ENCODE measurements around the gene SCAMP1.

The SCAMP1 gene

DNA sequence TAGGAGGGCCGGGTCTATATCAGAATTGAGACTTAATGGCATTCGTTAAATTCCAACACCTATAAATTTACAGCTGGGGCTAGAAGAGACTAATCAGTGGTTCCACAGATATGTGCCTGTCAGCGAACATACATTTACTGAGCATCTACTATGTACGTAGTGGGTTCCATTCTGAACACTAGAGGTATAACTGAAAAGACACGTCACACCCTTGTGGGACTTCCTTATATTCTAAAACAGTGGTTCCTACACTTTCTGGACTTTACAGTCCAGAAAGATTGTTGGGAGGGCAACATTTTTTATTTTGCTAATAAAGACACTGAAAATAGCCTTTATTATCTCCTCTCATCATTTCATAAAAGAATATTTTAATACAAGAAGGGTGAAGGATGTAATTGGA, 140.5 kb downstream of the SCAMP1 start:
- no peaks in the 10 kb centered on the region for H3K9me3 ChIP-seq (ENCODE audit: insufficient read depth, low read depth, low read length)
- H3K27me3 ChIP-seq (ENCODE audit: insufficient read depth, low read length) = no peaks in the 10 kb centered on the region
- peaks cover 37% of the 10 kb centered on the region for H3K4me1 ChIP-seq (ENCODE audit: insufficient read depth, low read length)
- no peak overlapping the region for H3K27ac ChIP-seq (ENCODE audit: low read length)
- no peak overlapping the region for H3K4me3 ChIP-seq (ENCODE audit: low read length)
- H3K9ac ChIP-seq (ENCODE audit: low read depth, low read length) = no peak overlapping the region
- H3K36me3 ChIP-seq (ENCODE audit: insufficient read depth, low read depth, low read length) = no peaks in the 10 kb centered on the region

DNA sequence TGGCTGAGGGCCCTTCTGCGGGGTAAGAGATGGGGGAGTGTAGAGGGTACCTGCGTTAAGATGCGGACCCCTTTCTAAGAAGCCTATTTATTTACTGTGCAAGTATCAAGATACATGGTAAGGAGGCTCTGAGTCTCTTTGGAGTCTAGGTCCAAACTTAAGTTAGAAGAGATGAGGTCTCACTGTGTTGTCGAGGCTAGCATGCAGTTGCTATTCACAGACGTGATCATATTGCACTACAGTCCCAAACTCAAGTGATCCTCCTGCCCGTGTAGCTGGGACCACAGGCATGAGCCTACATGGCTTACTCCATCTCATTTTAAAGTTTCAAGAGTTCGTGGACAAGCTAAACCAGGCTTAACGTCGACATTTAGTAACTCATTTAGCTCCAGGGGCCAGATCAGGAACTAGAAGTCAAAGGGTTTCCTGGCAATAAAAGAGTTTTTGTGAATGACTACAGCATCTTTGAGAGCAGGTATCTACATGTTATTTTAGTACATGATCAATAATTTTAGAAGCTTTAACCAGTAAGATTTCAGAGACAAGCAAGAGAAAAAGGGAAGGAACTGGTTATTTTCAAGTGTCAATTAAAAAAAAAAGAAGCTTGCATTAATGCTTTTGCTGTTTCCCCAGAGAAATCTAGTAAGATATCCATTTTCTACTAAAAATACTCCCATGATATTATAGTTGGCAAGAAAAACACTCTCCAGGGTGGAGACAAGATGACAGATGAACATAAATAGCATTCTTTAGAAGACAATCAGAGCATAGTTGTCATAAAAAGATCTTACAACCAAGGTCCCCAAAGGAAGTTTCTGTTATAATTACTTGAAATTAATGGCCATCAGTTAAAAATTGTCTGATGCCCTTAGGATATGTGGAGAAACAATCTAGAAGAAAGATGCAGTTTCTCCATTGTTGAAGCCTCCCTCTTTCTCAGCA, 141.3 kb downstream of the SCAMP1 start:
- Histone ChIP-seq H3K9me3 (ENCODE audit: insufficient read depth, low read depth, low read length) (no peaks in the 10 kb centered on the region), H3K4me3 (ENCODE audit: low read length) (no peak overlapping the region), H3K27ac (ENCODE audit: low read length) (no peak overlapping the region), H3K36me3 (ENCODE audit: insufficient read depth, low read depth, low read length) (no peaks in the 10 kb centered on the region), H3K4me1 (ENCODE audit: insufficient read depth, low read length) (peaks cover 30% of the 10 kb centered on the region), H3K27me3 (ENCODE audit: insufficient read depth, low read length) (no peaks in the 10 kb centered on the region), H3K9ac (ENCODE audit: low read depth, low read length) (no peak overlapping the region)

DNA sequence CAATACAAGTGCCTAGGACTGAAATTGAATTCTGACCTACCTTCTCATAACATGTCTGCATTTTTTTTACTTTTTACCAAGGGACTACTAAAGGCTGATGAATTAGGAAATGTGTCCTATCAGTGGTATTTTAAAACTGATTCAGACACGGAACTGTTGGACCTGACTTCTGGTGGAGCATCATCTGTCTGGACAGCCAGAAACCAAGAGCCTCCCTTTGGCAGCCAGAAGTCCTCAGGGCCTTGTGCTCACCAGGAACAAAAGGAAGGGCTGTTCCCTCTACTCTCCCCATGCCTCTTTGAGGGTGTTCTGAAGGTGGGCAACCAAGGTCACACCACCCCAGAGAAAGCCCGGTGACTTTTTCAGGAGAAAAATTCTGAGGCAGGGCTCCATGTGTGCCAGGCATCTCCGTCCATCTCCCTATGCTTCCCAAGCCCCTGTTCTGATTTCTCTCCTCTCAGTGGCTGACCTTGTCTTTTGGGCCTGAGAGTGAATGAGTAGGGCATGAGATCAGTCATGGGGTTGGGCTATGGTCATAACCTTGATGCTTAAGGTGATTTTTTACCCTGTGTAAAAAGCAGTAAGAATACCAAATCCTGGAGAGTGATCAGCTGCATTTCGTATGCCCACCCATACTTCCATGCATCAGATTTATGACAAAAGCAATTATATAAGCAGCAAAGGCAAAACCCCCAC, 143.7 kb downstream of the SCAMP1 start:
- Histone ChIP-seq H3K4me3 (ENCODE audit: low read length) (no peak overlapping the region), H3K4me1 (ENCODE audit: insufficient read depth, low read length) (peaks cover 29% of the 10 kb centered on the region), H3K9me3 (ENCODE audit: insufficient read depth, low read depth, low read length) (no peaks in the 10 kb centered on the region), H3K9ac (ENCODE audit: low read depth, low read length) (no peak overlapping the region), H3K27ac (ENCODE audit: low read length) (no peak overlapping the region), H3K36me3 (ENCODE audit: insufficient read depth, low read depth, low read length) (no peaks in the 10 kb centered on the region), H3K27me3 (ENCODE audit: insufficient read depth, low read length) (no peaks in the 10 kb centered on the region)

DNA sequence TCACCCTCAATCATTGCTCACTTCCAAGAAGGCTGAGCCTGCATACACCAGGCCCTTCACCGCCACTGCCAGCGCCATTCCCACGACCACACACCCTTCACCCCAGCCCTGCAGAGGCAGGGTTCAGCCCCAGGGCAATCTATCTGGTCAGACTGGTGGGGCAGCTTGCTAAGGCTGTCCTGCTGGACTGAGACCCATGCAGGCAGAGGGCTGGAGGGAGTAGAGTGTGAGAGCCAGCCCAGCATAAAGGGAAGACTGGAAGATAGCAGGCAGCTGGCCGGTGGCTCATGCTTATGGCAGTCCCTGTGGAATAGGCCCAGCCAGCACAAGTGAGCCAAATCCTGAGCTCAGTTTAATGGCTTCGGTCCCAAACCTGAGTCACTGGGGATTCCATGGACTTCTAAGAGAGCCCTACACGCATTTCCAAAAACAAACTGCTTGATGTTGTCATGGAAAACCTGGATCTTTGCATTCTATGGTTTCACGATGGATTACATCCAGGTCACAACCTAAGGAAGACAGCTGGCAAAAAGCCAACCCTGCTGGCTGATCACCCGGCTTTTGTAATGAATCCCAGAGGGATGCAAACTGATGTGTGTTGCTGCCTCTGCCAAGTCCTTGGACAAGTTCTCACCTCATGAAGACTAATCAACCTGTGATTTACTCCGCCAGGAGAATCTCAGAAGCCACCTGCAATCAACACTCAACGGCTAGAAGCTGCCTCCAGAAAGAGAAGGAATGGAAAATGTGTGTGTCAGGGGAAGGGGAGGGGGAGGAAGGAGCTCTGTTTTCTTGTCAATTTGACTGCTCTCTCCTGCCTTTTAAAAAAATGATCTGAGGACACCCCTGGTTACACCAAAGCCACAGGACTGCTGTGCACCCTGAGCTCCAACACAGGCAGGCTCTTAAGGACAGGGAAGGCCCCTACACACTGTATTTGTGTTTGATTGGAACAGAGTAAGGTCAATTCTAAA, 144.6 kb downstream of the SCAMP1 start:
- Histone ChIP-seq H3K9ac (ENCODE audit: low read depth, low read length) (no peak overlapping the region), H3K27ac (ENCODE audit: low read length) (no peak overlapping the region), H3K36me3 (ENCODE audit: insufficient read depth, low read depth, low read length) (no peaks in the 10 kb centered on the region), H3K4me1 (ENCODE audit: insufficient read depth, low read length) (peaks cover 30% of the 10 kb centered on the region), H3K9me3 (ENCODE audit: insufficient read depth, low read depth, low read length) (no peaks in the 10 kb centered on the region), H3K27me3 (ENCODE audit: insufficient read depth, low read length) (no peaks in the 10 kb centered on the region), H3K4me3 (ENCODE audit: low read length) (no peak overlapping the region; the same call in 1 of the 2 replicates)

DNA sequence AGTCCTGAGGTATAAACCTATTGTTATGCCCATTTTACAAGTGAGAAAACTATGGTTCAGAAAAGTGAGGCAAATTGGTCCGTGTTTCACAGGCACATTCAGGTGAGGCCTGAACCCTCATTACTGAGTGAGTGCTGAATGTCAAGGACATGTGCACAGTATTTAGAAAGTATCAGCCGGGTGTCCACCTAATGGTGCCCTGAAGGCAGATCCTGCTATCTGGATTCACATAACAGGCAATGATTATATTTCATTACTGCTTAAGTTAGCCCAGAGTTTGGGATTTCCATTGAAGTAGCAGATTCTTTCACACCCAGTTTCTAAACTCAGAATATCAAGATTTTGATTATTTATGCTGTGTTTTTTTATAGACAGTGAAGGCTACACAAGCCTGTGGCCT, 145.4 kb downstream of the SCAMP1 start:
- Histone ChIP-seq H3K9ac (ENCODE audit: low read depth, low read length) (no peak overlapping the region), H3K27me3 (ENCODE audit: insufficient read depth, low read length) (no peaks in the 10 kb centered on the region), H3K36me3 (ENCODE audit: insufficient read depth, low read depth, low read length) (no peaks in the 10 kb centered on the region), H3K27ac (ENCODE audit: low read length) (no peak overlapping the region), H3K9me3 (ENCODE audit: insufficient read depth, low read depth, low read length) (no peaks in the 10 kb centered on the region), H3K4me3 (ENCODE audit: low read length) (no peak overlapping the region), H3K4me1 (ENCODE audit: insufficient read depth, low read length) (peaks cover 30% of the 10 kb centered on the region)

DNA sequence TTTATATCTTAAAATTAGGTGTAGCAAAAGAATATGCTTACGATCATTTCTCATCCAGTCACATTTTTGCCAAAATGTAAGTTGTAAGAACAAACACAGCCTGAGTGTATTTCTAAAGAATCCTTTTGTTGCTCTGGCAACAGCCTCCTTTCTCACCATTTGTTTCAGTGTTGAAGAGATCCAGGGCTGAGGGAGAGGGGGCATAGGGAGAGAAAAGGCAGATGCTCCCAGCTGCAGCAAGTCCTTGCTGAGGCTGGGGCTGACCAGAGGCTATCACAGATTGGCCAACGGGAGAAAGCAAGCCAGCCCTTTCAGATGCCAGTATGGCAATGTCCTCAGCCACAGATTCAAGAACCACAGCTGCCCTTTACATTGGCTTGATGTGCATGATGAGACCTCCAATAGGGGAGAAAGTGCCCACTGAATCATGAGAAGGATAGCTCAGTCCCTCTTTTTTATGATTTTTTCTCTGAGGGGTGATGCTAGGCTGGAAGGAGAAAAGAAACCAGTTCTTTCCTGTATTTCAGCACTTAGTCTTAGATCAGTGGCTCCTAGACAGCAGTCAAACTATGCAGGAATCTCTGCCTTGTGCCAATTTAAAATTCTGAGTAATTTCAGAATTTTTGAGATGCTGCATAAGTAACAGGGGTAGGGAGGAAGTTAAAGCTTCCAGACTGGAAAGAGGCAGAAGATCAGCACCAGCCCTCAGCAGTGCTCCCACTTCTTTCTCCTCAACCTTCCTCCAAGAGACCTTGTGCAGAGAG, 146.0 kb downstream of the SCAMP1 start:
- H3K9ac ChIP-seq (ENCODE audit: low read depth, low read length) = no peak overlapping the region
- H3K4me3 ChIP-seq (ENCODE audit: low read length) = no peak overlapping the region
- H3K27ac ChIP-seq (ENCODE audit: low read length) = no peak overlapping the region
- H3K36me3 ChIP-seq (ENCODE audit: insufficient read depth, low read depth, low read length) = no peaks in the 10 kb centered on the region
- no peaks in the 10 kb centered on the region for H3K27me3 ChIP-seq (ENCODE audit: insufficient read depth, low read length)
- no peaks in the 10 kb centered on the region for H3K9me3 ChIP-seq (ENCODE audit: insufficient read depth, low read depth, low read length)
- peaks cover 33% of the 10 kb centered on the region for H3K4me1 ChIP-seq (ENCODE audit: insufficient read depth, low read length)

DNA sequence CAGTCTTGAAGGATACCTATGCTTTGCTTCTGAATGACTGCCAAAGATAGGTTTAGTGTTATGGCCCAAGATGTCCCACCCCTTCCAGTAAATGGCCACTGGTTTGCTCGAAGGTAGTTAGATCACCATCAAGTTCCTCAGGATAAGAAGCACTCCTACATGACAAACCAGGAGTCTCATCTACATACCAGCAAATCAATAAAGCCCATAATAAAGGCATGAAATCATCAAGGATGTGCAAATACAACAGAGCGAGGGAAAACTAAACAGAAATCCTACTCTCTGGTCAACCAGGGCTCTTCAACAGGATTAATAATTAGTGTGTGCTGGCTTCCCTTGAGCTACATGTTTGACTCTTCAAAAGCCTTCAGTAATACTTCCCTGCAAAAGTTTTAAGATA, 147.1 kb downstream of the SCAMP1 start:
- no peaks in the 10 kb centered on the region for H3K9me3 ChIP-seq (ENCODE audit: insufficient read depth, low read depth, low read length)
- no peak overlapping the region for H3K27ac ChIP-seq (ENCODE audit: low read length)
- no peaks in the 10 kb centered on the region for H3K27me3 ChIP-seq (ENCODE audit: insufficient read depth, low read length)
- no peaks in the 10 kb centered on the region for H3K36me3 ChIP-seq (ENCODE audit: insufficient read depth, low read depth, low read length)
- H3K4me3 ChIP-seq (ENCODE audit: low read length) = no peak overlapping the region
- peaks cover 33% of the 10 kb centered on the region for H3K4me1 ChIP-seq (ENCODE audit: insufficient read depth, low read length)
- no peak overlapping the region for H3K9ac ChIP-seq (ENCODE audit: low read depth, low read length)

DNA sequence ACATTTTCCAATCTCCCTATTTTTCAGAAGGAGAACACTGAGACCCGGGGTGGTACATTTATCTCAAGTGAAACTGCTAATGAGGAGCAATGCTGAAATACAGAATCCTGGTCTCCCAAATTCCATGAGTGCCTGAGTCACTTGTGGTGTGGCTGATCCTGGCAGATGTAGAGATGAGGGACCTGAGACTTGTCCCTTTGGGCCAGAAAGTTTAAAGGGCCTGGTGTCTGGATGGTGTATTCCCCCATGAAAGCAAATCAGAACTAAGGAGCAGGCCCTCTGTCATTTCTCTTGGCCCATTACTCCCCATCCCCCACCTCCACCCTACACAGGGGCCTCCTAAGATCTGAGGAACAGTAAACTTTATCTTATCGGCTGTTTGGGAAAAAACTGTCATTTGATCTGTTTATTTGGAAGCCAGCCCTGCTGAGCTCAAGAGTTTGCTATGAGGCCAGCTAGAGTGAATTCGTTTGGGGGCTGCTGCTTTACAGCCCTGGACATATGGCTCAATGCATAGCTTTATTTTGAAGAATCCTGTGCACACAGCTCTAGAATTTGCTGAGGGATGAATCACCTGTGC, 147.9 kb downstream of the SCAMP1 start:
- Histone ChIP-seq H3K27ac (ENCODE audit: low read length) (no peak overlapping the region), H3K9me3 (ENCODE audit: insufficient read depth, low read depth, low read length) (no peaks in the 10 kb centered on the region), H3K27me3 (ENCODE audit: insufficient read depth, low read length) (no peaks in the 10 kb centered on the region), H3K9ac (ENCODE audit: low read depth, low read length) (no peak overlapping the region), H3K36me3 (ENCODE audit: insufficient read depth, low read depth, low read length) (no peaks in the 10 kb centered on the region), H3K4me3 (ENCODE audit: low read length) (no peak overlapping the region), H3K4me1 (ENCODE audit: insufficient read depth, low read length) (peaks cover 33% of the 10 kb centered on the region)

DNA sequence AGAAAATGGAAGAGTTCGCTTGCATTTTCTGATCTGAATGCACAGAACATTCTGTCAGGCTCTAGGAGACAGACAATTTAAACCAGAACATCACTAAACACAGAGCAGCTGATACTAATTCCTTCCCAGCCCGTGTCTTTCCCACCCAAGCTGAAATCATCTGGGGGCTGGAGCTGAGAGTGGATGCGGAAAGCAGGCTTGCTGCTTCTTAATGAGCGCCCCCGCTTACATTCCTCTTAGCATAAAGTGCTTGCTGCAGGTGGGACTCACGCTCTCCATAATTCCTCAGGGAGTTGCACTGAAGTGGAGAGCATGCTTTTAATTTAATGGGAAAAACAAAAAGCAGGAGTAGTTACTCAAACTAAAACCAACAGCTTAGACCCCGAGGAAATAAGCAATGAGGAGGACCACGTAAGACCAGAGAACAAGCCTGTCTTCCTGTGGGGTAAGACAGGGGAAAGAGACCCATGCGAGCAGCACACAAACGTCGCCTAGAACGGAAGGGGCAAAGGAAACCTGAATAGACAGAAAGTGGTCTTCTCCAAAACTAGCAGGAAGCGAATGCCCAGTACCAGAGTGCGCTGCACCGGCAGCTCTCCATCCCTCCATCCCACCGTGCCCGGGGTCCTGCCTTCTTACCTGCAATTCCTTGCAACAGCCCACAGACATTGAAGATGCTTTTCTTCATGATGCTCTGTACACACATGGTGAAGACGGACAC, 148.9 kb downstream of the SCAMP1 start:
- Histone ChIP-seq H3K27me3 (ENCODE audit: insufficient read depth, low read length) (no peaks in the 10 kb centered on the region), H3K4me1 (ENCODE audit: insufficient read depth, low read length) (peaks cover 33% of the 10 kb centered on the region), H3K9ac (ENCODE audit: low read depth, low read length) (no peak overlapping the region), H3K4me3 (ENCODE audit: low read length) (no peak overlapping the region), H3K9me3 (ENCODE audit: insufficient read depth, low read depth, low read length) (no peaks in the 10 kb centered on the region), H3K27ac (ENCODE audit: low read length) (no peak overlapping the region), H3K36me3 (ENCODE audit: insufficient read depth, low read depth, low read length) (no peaks in the 10 kb centered on the region)
